Measurements from ENCODE around the gene COMMD1.

DNA sequence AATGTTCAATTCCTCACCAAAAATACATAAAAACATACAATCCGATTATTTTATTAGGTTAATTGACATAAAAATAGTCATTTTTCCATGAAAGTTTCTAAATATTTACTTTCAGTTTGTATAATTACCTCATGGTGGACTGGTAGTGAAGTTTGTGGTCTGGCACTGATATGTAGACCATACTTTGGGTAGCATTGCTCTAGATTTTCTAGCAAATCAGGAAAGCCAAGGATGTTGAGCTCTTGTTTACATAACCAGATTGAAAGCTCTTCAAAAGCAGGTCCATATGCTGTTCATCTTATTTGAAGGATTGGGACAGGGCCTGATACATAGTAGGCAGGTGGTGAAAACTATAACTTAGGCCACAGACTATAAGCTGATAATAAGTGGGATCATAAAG, 61.8 kb downstream of the COMMD1 start:
- TF ChIP-seq EZH2phosphoT487 (IDR thresholded peaks at IDR 0.05; ENCODE audit: borderline replicate concordance, low read length): no peak
- TF ChIP-seq, protein P1, sequence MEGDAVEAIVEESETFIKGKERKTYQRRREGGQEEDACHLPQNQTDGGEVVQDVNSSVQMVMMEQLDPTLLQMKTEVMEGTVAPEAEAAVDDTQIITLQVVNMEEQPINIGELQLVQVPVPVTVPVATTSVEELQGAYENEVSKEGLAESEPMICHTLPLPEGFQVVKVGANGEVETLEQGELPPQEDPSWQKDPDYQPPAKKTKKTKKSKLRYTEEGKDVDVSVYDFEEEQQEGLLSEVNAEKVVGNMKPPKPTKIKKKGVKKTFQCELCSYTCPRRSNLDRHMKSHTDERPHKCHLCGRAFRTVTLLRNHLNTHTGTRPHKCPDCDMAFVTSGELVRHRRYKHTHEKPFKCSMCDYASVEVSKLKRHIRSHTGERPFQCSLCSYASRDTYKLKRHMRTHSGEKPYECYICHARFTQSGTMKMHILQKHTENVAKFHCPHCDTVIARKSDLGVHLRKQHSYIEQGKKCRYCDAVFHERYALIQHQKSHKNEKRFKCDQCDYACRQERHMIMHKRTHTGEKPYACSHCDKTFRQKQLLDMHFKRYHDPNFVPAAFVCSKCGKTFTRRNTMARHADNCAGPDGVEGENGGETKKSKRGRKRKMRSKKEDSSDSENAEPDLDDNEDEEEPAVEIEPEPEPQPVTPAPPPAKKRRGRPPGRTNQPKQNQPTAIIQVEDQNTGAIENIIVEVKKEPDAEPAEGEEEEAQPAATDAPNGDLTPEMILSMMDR (IDR thresholded peaks at IDR 0.05; ENCODE audit: low read depth, low read length, poor library complexity, severe bottlenecking): no peak

All from DOHH2 (cell line).